CD4-positive, alpha-beta T cell treated with Interferon gamma for 1 hour (primary cell): ENCODE results near the gene CKMT1B.
"Not testable (repeated sequence)": the region's sequence is repeated elsewhere in the genome, so short reads cannot be mapped to it uniquely, and the experiment has no call there.

Experiments
- DNase-seq: peaks from one replicate; pipeline ENCODE4 v3.0.0-alpha.2; 2020

Gene CKMT1B

DNA sequence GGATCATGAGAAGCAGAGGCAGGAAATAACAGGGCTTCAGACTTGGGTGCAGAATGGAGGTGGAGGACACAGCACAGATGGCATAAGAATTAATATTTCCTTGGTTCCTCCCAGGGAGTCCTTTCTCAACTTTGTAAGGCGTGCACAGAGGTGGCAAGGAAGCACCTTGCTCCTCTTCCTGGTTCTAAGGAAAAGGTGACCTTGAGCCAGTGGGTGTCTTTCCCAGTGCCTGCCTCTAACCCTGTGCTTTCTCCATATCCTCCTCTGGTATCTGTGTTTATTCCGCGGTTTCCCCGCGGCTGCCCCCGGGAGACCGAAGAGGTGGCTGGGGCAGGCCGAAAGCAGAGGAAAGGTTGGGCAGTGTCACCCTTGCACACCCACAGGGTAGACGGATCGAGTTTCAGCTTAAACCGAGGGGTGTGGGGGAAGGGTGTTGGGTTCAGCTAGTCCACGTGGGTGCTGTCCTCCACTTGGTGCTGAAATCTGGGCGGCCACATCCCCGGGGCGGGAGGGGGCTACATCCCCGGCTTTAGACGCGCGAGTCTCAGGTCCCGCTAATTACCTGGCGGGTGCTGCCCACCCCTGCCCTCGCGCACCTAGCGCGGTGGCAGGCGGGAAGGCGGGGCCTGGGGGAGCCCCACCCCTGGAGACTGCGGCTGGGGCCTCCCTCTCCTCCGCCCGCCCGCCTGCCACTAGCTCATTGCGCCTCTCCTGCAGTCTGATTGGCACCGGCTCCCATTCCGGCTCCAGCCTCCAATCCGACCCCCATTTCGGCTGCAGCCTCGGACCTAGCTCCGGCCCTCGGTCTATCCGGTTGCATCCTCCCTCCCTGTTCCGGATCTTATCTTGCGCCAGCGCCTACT lies at the start of gene CKMT1B:
Gene CKMT1B (plus strand): TSS at position 700 of the 863 bp plus-strand sequence. CDS start 192 bp downstream, outside the sequence.
- not testable (repeated sequence) for DNase-seq

GRCh38 chr15:43544266-43544665 lies 49.6 kb upstream of the CKMT1B start:
- DNase-seq, result no peak

DNA sequence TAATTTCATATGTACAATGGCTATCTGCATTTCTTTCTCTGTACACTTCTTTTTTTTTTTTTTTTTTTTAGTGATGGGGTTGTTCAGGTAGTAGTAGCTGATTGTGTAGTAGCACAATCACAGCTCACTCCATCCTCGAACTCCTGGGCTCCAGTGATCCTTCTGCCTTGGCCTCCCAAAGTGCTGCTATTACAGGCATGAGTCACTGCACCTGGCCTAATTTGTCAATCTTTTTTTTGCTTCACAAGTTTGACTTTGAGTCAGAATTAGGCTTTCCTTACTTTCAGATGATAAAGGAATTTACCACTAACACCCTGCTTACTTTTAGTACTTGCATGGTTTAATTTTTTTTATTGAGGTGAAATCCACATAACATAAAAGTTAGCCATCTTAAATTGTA lies 48.4 kb upstream of the CKMT1B start:
- no peak for DNase-seq

DNA sequence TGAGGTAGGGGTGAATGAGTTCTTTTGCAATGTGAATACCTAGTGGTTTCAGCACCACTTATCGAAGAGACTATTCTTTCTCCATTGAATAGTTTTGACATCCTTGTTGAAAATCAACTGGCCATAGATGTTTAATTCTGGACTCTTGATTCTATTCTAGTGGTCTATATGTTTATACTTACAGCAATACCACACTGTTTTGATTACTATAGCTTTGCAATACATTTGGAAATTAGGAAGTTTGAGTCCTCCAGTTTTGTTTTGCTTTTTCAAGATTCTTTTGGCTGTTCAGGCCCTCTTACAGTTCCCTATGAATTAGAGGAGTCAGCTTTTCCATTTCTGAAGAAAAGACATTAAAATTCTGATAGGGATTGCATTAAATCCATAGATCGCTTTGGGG lies 46.3 kb upstream of the CKMT1B start:
- no peak for DNase-seq

DNA sequence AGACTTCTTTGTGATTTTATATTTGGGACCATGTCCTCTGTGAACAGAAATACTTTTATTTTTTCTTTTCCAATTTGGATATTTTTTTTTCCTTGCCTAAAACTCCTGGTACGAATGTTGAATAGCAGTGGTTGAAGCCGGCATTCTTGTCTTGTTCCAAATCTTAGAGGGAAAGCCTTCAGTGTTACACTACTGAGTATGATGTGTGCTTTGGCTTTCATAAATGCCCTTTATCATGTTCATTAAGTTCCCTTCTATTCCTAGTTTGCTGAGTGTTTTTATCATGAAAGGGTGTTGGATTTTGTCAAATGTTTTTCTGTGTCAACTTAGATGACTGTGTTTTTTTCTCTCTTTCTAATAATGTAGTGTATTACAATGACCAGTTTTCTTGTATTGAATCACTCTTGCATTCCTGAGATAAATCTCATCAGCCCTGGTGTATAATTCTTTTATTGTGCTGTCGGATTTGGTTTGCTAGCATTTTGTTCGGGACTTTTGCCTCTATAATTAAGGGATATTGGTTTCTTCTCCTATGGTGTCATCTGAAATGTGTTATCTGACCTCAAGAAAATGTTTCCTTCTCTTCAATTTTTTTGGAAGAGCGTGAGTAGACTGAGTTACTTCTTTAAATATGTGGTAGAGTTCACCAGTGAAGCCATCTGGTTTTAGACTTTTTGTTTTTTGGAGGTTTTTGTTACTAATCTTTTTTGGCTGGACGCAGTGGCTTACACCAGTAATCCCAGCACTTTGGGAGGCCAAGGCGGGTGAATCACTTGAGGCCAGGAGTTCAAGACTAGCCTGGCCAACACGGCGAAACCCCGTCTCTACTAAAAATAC lies 43.1 kb upstream of the CKMT1B start:
- no peak for DNase-seq

GRCh38 chr15:43552256-43552655 lies 41.6 kb upstream of the CKMT1B start:
- no peak for DNase-seq

- DNase-seq, result no peak
Observed at GRCh38 chr15:43552986-43553385, 40.8 kb upstream of the CKMT1B start.

DNA sequence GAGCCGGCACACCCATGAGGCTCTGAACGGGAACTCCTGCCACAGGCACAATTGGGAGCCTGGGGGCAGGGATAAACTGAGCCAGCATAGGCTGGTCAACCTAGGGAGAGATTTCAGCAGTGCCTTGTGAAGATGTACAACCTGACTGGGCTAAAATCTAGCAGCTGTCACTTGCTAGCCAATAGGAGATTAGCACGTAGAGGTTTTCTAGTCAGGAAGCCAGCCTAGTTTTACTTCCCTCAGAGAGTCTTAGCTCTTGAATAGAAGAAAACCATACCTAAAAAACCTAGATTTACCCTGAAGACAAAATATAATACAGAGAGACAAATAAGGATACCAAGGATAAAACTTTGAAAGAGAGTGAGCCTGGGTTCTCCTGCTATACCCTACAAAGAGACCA lies 31.1 kb upstream of the CKMT1B start:
- DNase-seq, result not testable (repeated sequence)

GRCh38 chr15:43563793-43564192 lies 30.0 kb upstream of the CKMT1B start:
- DNase-seq, result not testable (repeated sequence)

- not testable (repeated sequence) for DNase-seq
Observed at GRCh38 chr15:43566615-43567014, 27.2 kb upstream of the CKMT1B start.

DNA sequence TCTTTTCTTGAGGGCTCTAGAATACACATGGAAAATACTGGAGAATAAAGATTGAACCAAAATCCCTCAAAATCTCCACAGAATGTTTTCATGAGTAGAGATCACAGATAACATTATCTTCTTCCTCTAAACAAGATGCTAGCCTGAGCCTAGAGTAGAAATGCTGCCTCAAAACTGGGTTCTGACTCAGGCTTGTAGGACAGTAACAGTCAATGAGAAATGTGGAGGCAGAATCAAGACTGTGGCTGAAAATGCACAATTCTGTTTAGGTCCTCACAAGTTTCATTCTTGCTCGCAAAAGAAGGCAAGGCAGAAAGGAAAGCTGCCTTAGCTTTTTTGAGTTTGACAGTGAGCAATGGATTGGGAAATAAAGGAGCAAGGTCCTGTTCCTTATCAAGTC lies 19.2 kb upstream of the CKMT1B start:
- DNase-seq, result not testable (repeated sequence)

GRCh38 chr15:43589778-43590466 lies 3.9 kb upstream of the CKMT1B start, which contains the start of gene PPIP5K1:
PPIP5K1 (minus strand) TSS chr15:43590208; CDS start chr15:43584504, 5,704 bp downstream.
- not testable (repeated sequence) for DNase-seq

DNA sequence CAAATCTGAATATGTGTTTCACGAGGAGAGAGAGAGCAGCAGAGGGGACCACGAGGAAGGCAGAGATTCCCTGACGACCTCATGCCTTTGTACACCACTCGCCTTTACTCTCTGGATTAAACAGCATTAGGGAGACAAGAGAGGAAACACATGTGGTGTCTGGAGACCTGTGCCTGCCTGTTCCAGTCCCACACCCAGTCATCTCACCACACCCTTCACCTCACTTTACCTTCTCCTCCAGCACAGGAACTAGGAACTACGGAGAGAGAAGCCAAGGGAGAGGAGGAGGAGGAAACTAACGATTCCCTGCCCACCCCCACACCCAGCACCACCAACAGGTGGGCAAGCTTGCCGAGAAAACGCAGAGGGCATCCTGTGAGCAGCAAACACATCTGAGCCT lies 986 bp upstream of the CKMT1B start:
- not testable (repeated sequence) for DNase-seq

DNA sequence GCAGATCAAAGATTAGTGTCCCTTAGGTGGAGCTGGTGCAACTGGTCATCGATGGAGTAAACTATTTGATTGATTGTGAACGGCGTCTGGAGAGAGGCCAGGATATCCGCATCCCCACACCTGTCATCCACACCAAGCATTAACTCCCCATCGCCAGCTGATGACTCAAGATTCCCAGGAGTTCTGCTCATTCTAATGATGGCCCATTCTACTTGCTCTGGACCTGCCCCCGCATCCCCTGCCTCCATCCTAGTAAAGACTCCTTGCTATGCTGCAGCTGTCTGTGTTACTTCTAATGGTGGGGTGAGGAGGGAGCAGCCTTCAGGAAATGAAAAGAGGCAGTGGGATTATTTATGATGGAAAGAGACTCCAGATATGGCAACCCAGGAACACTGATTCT lies 5.3 kb downstream of the CKMT1B start:
- DNase-seq, result not testable (repeated sequence)

DNA sequence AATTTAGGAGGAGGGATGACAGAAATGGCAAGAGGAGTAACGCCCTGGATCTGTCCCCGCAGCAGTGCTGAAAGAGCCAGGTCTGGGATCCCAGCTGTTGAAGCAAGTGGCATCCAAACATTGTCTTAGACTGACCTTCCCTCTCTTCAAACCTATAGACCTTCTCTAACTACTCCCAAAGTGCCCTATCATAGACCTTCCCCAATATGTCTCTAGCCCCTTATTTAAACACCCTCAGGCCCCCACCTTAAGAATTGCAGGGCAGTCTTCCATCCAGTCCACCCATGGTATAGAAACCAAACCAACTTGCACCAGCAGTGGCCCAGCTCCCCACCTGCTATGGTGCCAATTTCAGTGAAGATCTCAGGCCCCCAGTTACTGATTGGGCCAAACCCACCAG lies 6.4 kb downstream of the CKMT1B start:
- not testable (repeated sequence) for DNase-seq

DNA sequence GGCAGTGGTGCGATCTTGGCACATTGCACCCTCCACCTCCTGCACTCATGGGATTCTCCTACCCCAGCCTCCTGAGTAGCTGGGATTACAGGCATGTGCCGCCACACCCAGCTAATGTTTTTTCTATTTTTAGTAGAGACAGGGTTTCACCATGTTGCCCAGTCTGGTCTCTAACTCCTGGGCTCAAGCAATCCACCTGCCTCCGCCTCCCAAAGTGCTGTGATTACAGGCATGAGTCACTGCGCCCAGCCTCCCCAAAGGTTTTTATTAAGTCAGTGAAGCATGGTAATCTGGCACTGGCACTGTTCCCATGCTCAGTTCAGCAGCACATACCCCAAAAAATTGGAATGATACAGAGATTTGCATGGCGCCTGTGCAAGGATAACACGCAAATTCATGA lies 8.4 kb downstream of the CKMT1B start:
- not testable (repeated sequence) for DNase-seq

DNA sequence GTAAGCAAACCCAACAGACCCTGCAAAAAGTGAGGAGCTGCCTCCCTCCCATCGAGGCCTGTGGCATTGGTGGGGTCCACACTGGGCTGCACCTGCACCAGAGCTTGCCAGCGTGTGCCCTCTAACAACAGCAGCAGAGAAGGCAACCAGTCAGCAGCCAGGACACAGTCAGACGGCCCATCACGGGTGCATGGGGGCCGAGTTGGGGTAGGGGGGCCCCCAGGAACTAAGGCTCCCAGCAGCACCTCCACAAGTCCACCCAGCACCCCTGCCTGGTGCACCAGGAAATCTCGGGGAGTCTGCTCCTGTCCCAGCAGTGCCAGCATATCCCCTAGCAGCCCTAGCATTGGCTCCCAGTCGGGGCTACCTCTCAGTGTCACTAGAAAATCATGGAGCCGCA lies 23.9 kb downstream of the CKMT1B start:
- not testable (repeated sequence) for DNase-seq

GRCh38 chr15:43618700-43619099 lies 24.9 kb downstream of the CKMT1B start, which contains the start of gene STRC:
STRC (minus strand) TSS chr15:43618800; CDS start chr15:43618722, 78 bp downstream.
- DNase-seq, result not testable (repeated sequence)

GRCh38 chr15:43622068-43622799 lies 28.4 kb downstream of the CKMT1B start:
- not testable (repeated sequence) for DNase-seq

DNA sequence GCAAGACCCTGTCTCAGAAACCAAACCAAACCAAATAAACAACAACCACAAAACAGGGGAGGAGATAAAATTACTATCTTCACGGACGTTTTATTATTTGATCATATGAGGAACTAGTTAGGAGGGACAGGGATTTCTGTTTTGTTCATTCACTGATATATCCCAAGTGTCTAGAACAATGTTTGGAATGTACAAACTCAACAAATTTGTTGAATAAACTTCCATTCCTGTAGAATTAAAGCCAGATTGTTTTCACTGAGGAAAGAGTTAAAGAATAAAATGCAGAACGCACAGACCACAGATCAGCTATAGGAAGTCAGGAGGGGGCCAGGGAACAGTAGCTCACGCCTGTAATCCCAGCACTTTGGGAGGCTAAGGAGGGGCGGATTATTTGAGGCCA lies 31.3 kb downstream of the CKMT1B start:
- no peak for DNase-seq

DNA sequence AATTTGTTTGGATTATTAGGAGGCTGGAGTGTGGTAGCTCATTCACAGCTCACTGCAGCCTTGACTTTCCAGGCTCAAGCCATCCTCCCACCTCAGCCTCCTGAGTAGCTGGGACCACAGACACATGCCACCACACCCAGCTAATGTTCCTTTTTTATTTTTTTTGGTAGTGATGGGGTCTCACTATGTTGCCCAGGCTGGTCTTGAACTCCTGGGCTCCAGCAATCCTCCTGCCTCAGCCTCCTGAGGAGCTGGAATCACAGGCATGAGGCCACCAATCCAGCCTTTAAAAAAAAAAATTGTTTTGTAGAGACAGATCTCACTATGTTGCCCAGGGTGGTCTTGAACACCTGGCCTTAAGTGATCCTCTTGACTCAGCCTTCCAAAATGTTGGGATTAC lies 33.1 kb downstream of the CKMT1B start:
- not testable (repeated sequence) for DNase-seq
